ENCODE results near the gene CYBB.
A peak's percentile ranks its signal among the peaks of the same experiment; 100 is the strongest.
"Not testable (repeated sequence)": the region's sequence is repeated elsewhere in the genome, so short reads cannot be mapped to it uniquely, and the experiment has no call there.

Gene CYBB

GRCh38 chrX:37779857-37780256 is at the start of gene CYBB:
CYBB (plus strand) TSS chrX:37780059; CDS start chrX:37780078, 19 bp downstream.
- DNase-seq (ENCODE audit: low read depth, low spot score), result no peak

- peak; percentile 59 for DNase-seq (ENCODE audit: low read depth, low spot score)
Measured at GRCh38 chrX:37745354-37745753, 34.5 kb upstream of the CYBB start.

GRCh38 chrX:37745835-37746217 is 34.0 kb upstream of the CYBB start:
- no peak for DNase-seq (ENCODE audit: low read depth, low spot score)

GRCh38 chrX:37746218-37746941 is 33.5 kb upstream of the CYBB start:
- DNase-seq (ENCODE audit: low read depth, low spot score), result peak; percentile 6

- DNase-seq (ENCODE audit: low read depth, low spot score), result no peak
Measured at GRCh38 chrX:37746951-37747350, 32.9 kb upstream of the CYBB start.

- DNase-seq (ENCODE audit: low read depth, low spot score), result no peak
Measured at GRCh38 chrX:37752281-37752680, 27.6 kb upstream of the CYBB start.

- DNase-seq (ENCODE audit: low read depth, low spot score), result no peak
Measured at GRCh38 chrX:37752936-37753335, 26.9 kb upstream of the CYBB start.

- no peak for DNase-seq (ENCODE audit: low read depth, low spot score)
Measured at GRCh38 chrX:37753384-37753783, 26.5 kb upstream of the CYBB start.

- DNase-seq (ENCODE audit: low read depth, low spot score), result no peak
Measured at GRCh38 chrX:37754516-37754915, 25.3 kb upstream of the CYBB start.

- DNase-seq (ENCODE audit: low read depth, low spot score), result no peak
Measured at GRCh38 chrX:37755025-37755424, 24.8 kb upstream of the CYBB start.

- DNase-seq (ENCODE audit: low read depth, low spot score), result no peak
Measured at GRCh38 chrX:37757082-37757481, 22.8 kb upstream of the CYBB start.

GRCh38 chrX:37759351-37759750 is 20.5 kb upstream of the CYBB start:
- DNase-seq (ENCODE audit: low read depth, low spot score), result no peak

GRCh38 chrX:37759878-37760418 is 19.9 kb upstream of the CYBB start:
- no peak for DNase-seq (ENCODE audit: low read depth, low spot score)

- DNase-seq (ENCODE audit: low read depth, low spot score), result no peak
Measured at GRCh38 chrX:37763400-37763799, 16.5 kb upstream of the CYBB start.

GRCh38 chrX:37765507-37765906 is 14.4 kb upstream of the CYBB start:
- no peak for DNase-seq (ENCODE audit: low read depth, low spot score)

- no peak for DNase-seq (ENCODE audit: low read depth, low spot score)
Measured at GRCh38 chrX:37767430-37767829, 12.4 kb upstream of the CYBB start.

- not testable (repeated sequence) for DNase-seq (ENCODE audit: low read depth, low spot score)
Measured at GRCh38 chrX:37768866-37769265, 11.0 kb upstream of the CYBB start.

- no peak for DNase-seq (ENCODE audit: low read depth, low spot score)
Measured at GRCh38 chrX:37776283-37776986, 3.4 kb upstream of the CYBB start.

GRCh38 chrX:37776987-37777325 is 2.9 kb upstream of the CYBB start:
- DNase-seq (ENCODE audit: low read depth, low spot score), result no peak

GRCh38 chrX:37781081-37781480 is 1.2 kb downstream of the CYBB start:
- DNase-seq (ENCODE audit: low read depth, low spot score), result no peak

GRCh38 chrX:37781814-37782213 is 2.0 kb downstream of the CYBB start:
- DNase-seq (ENCODE audit: low read depth, low spot score), result no peak

GRCh38 chrX:37782359-37782758 is 2.5 kb downstream of the CYBB start:
- no peak for DNase-seq (ENCODE audit: low read depth, low spot score)

GRCh38 chrX:37783305-37783704 is 3.4 kb downstream of the CYBB start:
- no peak for DNase-seq (ENCODE audit: low read depth, low spot score)
